ENCODE results near the gene RPL6.
A peak's percentile ranks its signal among the peaks of the same experiment; 100 is the strongest.

RPL6 gene

DNA sequence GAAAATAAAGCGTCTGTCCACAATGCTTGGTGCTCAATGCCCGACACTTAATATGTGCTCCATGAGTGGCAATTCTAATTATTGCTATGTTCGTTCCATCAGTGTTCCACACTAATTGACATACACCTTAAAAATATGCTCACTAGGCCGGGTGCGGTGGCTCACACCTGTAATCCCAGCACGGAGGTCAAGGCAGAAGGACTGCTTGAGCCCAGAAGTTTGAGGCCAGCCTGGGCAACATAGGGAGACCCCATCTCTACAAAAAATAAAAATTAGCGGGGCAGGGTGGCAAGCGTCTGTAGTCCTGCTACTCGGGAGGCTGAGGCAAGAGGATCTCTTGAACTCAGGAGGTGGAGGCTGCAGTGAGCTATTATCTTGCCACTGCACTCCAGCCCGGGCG, 26.5 kb downstream of the RPL6 start:
- peak overlapping the region; percentile 90 for H3K4me3 ChIP-seq (ENCODE audit: low read depth, low read length)
- TF ChIP-seq, protein P1, sequence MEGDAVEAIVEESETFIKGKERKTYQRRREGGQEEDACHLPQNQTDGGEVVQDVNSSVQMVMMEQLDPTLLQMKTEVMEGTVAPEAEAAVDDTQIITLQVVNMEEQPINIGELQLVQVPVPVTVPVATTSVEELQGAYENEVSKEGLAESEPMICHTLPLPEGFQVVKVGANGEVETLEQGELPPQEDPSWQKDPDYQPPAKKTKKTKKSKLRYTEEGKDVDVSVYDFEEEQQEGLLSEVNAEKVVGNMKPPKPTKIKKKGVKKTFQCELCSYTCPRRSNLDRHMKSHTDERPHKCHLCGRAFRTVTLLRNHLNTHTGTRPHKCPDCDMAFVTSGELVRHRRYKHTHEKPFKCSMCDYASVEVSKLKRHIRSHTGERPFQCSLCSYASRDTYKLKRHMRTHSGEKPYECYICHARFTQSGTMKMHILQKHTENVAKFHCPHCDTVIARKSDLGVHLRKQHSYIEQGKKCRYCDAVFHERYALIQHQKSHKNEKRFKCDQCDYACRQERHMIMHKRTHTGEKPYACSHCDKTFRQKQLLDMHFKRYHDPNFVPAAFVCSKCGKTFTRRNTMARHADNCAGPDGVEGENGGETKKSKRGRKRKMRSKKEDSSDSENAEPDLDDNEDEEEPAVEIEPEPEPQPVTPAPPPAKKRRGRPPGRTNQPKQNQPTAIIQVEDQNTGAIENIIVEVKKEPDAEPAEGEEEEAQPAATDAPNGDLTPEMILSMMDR (IDR thresholded peaks at IDR 0.05; ENCODE audit: borderline replicate concordance, insufficient read depth, low read depth, low read length), result no peak

DNA sequence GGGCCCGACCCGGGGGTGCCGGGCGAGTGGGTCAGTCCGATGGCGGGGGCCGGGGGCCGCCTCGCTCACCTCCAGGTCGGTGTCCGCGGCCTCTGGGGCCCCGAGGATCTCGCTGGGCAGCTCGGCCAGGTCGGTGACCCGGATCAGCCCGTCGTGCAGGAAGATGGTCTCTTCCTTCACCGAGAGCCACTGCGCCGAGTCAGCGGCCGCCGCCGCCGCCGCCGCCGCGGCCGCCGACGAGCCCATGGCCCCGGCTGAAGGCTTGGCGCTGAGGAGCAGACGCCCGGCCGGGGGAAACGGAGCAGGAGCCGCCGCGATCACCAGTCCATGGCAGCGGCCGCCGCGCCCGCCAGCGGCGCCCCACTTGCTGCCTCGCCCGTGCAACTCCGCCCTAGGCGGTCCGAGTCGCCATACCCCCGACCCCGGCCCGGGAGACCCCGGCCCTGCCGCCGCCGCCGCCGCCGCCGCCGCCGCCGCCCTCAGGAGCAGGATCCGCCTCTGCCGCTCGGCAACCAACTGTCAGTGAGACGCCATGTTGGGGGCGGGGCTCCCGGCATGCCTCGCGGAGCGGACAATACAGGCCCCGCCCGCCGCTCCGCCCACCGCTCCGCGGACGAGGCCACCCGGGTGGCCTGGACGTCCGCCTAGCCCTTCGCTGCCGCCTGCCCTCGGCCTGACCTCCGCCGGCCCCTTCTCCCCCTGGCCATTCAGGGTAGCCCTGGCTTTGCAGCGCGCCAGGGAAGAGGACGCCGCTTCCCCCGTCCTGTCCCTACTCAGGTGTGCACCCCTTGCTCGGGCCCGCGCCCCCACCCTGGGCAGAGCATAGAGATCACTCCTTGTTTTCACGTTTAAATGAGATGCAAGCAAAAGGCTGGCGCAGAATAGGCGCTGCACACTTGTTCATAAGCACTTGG, 27.3 kb downstream of the RPL6 start, which contains the start of gene HECTD4:
Gene HECTD4 (minus strand): TSS at position 549 of the 914 bp plus-strand sequence. CDS start 303 bp downstream, at position 246.
- peak within 1 kb of the TSS; percentile 90 for H3K4me3 ChIP-seq (ENCODE audit: low read depth, low read length)
- TF ChIP-seq, protein P1 (IDR thresholded peaks at IDR 0.05; ENCODE audit: borderline replicate concordance, insufficient read depth, low read depth, low read length), result no peak

DNA sequence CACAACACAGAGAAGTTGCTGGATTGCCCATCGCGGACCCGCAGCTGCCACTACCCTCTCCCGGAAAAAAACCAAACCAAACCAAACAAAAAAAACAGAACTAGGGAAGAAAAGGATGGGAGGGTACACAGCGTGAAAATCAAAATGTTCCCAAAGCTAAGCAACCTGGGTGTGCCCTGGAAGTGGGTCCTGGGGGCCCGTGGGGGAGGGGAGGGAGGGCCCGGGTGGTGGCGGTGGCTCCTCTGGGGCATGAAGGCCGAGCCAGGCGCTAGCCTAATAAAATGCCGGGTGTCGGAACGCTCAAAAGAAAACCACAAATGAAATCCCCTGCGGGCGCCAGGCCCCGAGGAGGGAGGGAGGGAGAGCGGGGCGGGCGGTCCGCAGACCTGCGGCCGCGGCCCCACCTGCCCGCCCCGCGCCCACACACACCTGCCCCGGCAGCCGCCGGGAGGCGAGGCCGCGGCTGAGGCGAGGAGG, 28.0 kb downstream of the RPL6 start:
- TF ChIP-seq, protein P1 (IDR thresholded peaks at IDR 0.05; ENCODE audit: borderline replicate concordance, insufficient read depth, low read depth, low read length), result no peak
- peak overlapping the region; percentile 90 for H3K4me3 ChIP-seq (ENCODE audit: low read depth, low read length)

DNA sequence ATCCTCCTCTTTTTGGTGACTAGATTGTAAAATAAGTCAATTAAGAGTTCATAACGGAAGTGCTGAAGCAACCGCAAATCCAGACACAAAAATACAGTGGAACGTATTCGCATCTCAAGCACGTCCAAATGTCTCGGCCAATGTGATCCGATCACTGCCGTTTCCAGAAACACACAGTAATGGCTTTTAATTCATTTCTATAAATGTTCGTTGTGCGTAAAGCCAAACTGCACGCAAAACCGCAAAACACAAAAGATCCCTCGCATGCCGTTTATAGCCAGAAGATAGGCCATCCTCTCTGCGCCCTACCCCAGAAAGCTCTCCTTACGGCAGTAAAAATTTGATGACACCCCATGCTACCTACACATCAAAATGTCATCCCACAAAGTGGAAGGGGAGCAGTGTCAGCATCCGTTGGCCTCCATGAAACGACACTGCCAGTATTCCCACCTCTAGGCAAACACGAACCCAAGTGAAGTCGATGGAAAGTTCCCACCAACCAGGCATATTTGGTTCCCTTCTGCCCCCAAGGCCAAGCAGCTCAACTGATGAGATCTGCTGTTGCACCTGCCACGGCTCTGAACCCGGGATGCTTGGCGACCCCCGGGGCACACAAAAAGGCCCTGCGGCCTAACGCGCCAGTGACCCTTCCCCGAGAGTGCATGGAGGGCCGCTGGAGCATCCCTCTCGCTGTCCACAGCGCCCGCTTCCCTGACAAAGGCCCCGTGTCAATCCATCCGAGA, 28.6 kb downstream of the RPL6 start:
- H3K4me3 ChIP-seq (ENCODE audit: low read depth, low read length), result peak overlapping the region; percentile 90
- TF ChIP-seq, protein P1 (IDR thresholded peaks at IDR 0.05; ENCODE audit: borderline replicate concordance, insufficient read depth, low read depth, low read length), result no peak

DNA sequence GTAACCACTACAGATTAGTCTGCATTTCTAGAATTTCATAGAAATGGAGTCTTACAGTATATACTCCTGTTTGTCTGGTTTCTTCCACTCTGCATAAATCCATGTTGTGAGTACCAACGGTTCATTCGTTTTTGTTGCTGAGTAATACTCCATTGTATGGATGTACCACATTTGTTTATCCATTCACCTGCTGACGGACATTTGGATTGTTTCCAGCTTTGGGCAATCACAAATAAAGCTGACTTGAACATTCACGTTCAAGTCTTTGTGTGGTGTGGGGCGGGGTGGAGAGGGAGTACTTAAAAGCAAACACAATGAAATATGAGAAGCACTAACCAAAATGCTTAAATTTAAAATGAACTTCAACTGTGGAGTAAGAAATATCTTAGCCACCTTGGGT, 34.3 kb downstream of the RPL6 start:
- TF ChIP-seq, protein P1 (IDR thresholded peaks at IDR 0.05; ENCODE audit: borderline replicate concordance, insufficient read depth, low read depth, low read length), result no peak
- H3K4me3 ChIP-seq (ENCODE audit: low read depth, low read length), result no peak overlapping the region

DNA sequence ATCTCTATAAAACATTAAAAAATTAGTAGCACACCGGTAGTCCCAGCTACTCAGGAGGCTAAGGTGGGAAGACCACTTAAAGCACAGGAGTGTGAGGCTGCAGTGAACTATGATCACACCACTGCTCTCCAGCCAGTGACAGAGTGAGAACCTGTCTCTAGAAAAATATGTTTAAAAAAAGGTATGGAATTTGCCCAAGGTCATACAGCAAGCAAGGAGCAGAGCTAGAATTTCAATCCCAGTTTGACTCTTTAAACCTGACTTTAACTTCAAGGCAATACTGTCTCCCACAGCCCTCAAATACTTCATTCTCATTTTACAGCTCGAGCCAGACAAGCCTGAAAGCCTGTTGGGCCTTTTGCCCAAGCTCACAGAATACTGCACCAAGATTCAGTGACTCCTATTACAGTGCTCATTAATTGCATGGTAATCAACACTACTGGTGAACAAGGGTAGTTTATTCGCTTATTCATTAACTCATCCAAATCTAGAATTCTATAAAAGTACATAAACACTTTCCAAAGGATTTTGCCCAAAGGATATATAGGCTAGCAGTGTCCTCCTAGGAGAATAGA, 35.2 kb downstream of the RPL6 start:
- H3K4me3 ChIP-seq (ENCODE audit: low read depth, low read length), result no peak overlapping the region
- TF ChIP-seq, protein P1 (IDR thresholded peaks at IDR 0.05; ENCODE audit: borderline replicate concordance, insufficient read depth, low read depth, low read length), result no peak

All from GM12875 (cell line).